CD4-positive, alpha-beta T cell (primary cell): ENCODE measurements around the gene FAM222B. TPM values are rescaled to one million over a fixed set of nuclear protein-coding genes. Genes with fewer than 3 reads are reported as not detected.

Source experiments
- ATAC-seq: fragments of 200-7000 bp; cut with Tn5 transposase; one replicate; pipeline ENCODE4 v1.10.0; 2022; ENCODE audit warnings: mild to moderate bottlenecking; ENCODE audit not compliant: poor library complexity
- CTCF ChIA-PET: fragments of 350-600 bp; sonication (Branson Sonifier 250); formaldehyde crosslinking; loops from one replicate; lab custom pipeline; 2021; ENCODE audit warnings: antibody characterized with exemption, inconsistent platforms; lab: Charles Lee
- POLR2A ChIA-PET: fragments of 350-600 bp; sonication (Branson Sonifier 250); formaldehyde crosslinking; loops from one replicate; lab custom pipeline; 2021; ENCODE audit warnings: antibody characterized with exemption, inconsistent platforms; lab: Charles Lee
- DNase-seq, 14 experiments: peaks; one replicate each; pipeline ENCODE4 v3.0.0-alpha.2; 2013 to 2020; ENCODE audit warnings: mixed read lengths in 2 of 14
- H3K27ac ChIP-seq, 2 donors: one replicate each; pipeline versions ENCODE4 v1.5.1 to v1.7.0; 2013; ENCODE audit warnings: low read length in 2 of 2, low read depth in 1 of 2, mild to moderate bottlenecking in 1 of 2
- H3K27me3 ChIP-seq, 2 experiments: 1 replicate in 1 of 2; 2 replicates in 1 of 2; pipeline versions ENCODE4 v1.6.1 to v1.7.0; 2013; ENCODE audit warnings: low read length in 2 of 2, control low read depth in 1 of 2, mild to moderate bottlenecking in 1 of 2, moderate library complexity in 1 of 2; ENCODE audit not compliant: insufficient read depth in 2 of 2, control insufficient read depth in 1 of 2
- H3K36me3 ChIP-seq: one replicate; pipeline ENCODE4 v1.6.1; 2013; ENCODE audit warnings: low read length, control low read depth; ENCODE audit not compliant: insufficient read depth
- H3K4me1 ChIP-seq: one replicate; pipeline ENCODE4 v1.6.1; 2013; ENCODE audit warnings: low read length, control low read depth; ENCODE audit not compliant: insufficient read depth
- H3K4me3 ChIP-seq: one replicate; pipeline ENCODE4 v1.5.1; 2013; ENCODE audit warnings: mild to moderate bottlenecking, low read length, moderate library complexity
- H3K9me3 ChIP-seq, 2 experiments: 1 replicate in 1 of 2; 2 replicates in 1 of 2; pipeline versions ENCODE4 v1.6.1 to v1.7.0; 2013; ENCODE audit warnings: low read length in 2 of 2, mild to moderate bottlenecking in 2 of 2, control low read depth in 1 of 2, moderate library complexity in 1 of 2; ENCODE audit not compliant: control insufficient read depth in 1 of 2, insufficient read depth in 1 of 2
- H3K27ac Mint-ChIP-seq: one replicate; pipeline ENCODE4 v1.8.0; 2020; ENCODE audit warnings: mixed read lengths
- H3K27me3 Mint-ChIP-seq: one replicate; pipeline ENCODE4 v1.8.0; 2021; ENCODE audit warnings: mixed read lengths
- H3K36me3 Mint-ChIP-seq: one replicate; pipeline ENCODE4 v1.8.0; 2021; ENCODE audit warnings: low read depth, mixed read lengths
- H3K4me1 Mint-ChIP-seq: one replicate; pipeline ENCODE4 v1.8.0; 2021; ENCODE audit warnings: low read depth, mixed read lengths
- H3K4me3 Mint-ChIP-seq: one replicate; pipeline ENCODE4 v1.8.0; 2020; ENCODE audit warnings: mild to moderate bottlenecking, mixed read lengths
- H3K9me3 Mint-ChIP-seq: one replicate; pipeline ENCODE4 v1.8.0; 2020; ENCODE audit warnings: mixed read lengths
- intact Hi-C, 2 experiments: fragments of 100-400 bp; cut with DNase I in 1 of 2; cut with micrococcal nuclease in 1 of 2; formaldehyde crosslinking; loops; one replicate each; pipeline versions ENCODE4 v1.15.1 to v1.9.0; 2023 to 2025; cut with DNase I, micrococcal nuclease
- total RNA-seq, 174 experiments: library from RNA in 2 of 174; stranded (reverse) in 2 of 174; gene quantifications; one replicate each; pipeline ENCODE4 v1.2.3 and lab custom pipeline; 2021 to 2026
- TF ChIP-seq, protein P1 (sequence below): fragments of 200-600 bp; IDR thresholded peaks from one replicate; pipeline ENCODE4 v1.8.0; 2022; ENCODE audit warnings: antibody characterized with exemption, mild to moderate bottlenecking

FAM222B gene
- total RNA-seq, 2 experiments from 2014 or later: 17.3 to 17.5 TPM

DNA sequence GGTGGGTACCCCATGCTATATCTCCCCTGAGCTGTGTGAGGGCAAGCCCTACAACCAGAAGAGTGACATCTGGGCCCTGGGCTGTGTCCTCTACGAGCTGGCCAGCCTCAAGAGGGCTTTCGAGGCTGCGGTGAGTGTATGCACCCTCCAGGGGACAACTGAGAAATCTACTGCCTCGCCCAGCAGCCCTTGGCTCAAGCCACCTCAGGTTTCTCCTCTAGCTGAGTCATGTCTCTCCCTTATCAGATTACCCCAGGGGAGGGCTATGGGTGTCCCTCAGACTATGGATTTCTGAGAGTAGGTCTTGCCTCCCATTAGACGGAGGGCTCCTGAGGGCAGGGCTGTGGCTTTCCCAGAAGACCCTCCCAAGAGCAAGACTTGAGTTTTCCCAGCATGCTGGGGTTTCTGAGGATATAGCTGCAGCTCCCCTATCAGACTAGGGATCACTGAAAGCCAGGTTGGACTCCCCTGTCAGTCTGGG, 107.3 kb downstream of the FAM222B start:
- H3K4me3 Mint-ChIP-seq: no peak overlapping the region
- no peak overlapping the region for H3K4me3 ChIP-seq
- peaks cover 12% of the 10 kb centered on the region for H3K4me1 Mint-ChIP-seq
- H3K27ac Mint-ChIP-seq: no peak overlapping the region
- DNase-seq: no peak
- no peak for ATAC-seq
- H3K4me1 ChIP-seq: peaks cover 16% of the 10 kb centered on the region
- no peaks in the 10 kb centered on the region for H3K36me3 ChIP-seq
- H3K9me3 Mint-ChIP-seq: no peaks in the 10 kb centered on the region
- TF ChIP-seq, protein P1, sequence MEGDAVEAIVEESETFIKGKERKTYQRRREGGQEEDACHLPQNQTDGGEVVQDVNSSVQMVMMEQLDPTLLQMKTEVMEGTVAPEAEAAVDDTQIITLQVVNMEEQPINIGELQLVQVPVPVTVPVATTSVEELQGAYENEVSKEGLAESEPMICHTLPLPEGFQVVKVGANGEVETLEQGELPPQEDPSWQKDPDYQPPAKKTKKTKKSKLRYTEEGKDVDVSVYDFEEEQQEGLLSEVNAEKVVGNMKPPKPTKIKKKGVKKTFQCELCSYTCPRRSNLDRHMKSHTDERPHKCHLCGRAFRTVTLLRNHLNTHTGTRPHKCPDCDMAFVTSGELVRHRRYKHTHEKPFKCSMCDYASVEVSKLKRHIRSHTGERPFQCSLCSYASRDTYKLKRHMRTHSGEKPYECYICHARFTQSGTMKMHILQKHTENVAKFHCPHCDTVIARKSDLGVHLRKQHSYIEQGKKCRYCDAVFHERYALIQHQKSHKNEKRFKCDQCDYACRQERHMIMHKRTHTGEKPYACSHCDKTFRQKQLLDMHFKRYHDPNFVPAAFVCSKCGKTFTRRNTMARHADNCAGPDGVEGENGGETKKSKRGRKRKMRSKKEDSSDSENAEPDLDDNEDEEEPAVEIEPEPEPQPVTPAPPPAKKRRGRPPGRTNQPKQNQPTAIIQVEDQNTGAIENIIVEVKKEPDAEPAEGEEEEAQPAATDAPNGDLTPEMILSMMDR: no peak
- CTCF ChIA-PET: interaction anchor here (0.9 to 2.2 kb wide), 3 partner anchors 8 to 28 kb away, joined by 3 to 7 read pairs (median 4); no protein-coding TSS in a partner anchor
- H3K27me3 ChIP-seq: no peaks in the 10 kb centered on the region
- H3K9me3 ChIP-seq: no peaks in the 10 kb centered on the region
- H3K27me3 Mint-ChIP-seq: no peaks in the 10 kb centered on the region
- H3K27ac ChIP-seq: no peak overlapping the region
- H3K36me3 Mint-ChIP-seq: peaks cover 5% of the 10 kb centered on the region
- POLR2A ChIA-PET: no interaction called here
- intact Hi-C loops: no loop called here

DNA sequence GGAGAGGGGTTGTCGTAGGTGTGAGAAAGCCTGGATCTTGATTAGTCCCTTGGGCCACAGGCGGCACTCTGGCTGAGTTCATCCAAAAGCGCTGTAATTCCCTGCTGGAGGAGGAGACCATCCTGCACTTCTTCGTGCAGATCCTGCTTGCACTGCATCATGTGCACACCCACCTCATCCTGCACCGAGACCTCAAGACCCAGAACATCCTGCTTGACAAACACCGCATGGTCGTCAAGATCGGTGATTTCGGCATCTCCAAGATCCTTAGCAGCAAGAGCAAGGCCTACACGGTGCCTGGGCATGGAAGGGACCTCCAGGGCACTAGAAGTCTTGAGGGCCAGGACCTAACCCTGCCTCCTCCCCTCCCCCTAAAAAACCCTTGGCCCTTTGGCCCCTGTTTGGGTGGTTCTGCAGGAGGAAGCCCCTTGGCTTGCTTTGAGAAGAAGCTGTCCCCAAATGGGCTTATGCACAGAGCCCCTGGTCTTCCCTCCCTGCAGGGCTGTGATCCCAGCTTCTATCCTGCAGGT, 107.8 kb downstream of the FAM222B start:
- no peaks in the 10 kb centered on the region for H3K27me3 ChIP-seq
- intact Hi-C loops: no loop called here
- no peak overlapping the region for H3K27ac ChIP-seq
- TF ChIP-seq, protein P1: no peak
- DNase-seq (peak in 1 of 14 experiments; percentile 5), ATAC-seq (no peak)
- ChIA-PET CTCF (interaction anchor here (2.2 kb wide), 1 partner anchor 15 kb away, joined by 7 read pairs; no protein-coding TSS in a partner anchor), POLR2A (no interaction called here)
- no peaks in the 10 kb centered on the region for H3K9me3 ChIP-seq
- no peaks in the 10 kb centered on the region for H3K36me3 ChIP-seq
- H3K4me3 ChIP-seq: no peak overlapping the region
- no peaks in the 10 kb centered on the region for H3K9me3 Mint-ChIP-seq
- H3K27ac Mint-ChIP-seq: no peak overlapping the region
- H3K4me1 Mint-ChIP-seq: peaks cover 15% of the 10 kb centered on the region
- H3K27me3 Mint-ChIP-seq: no peaks in the 10 kb centered on the region
- H3K4me3 Mint-ChIP-seq: no peak overlapping the region
- H3K36me3 Mint-ChIP-seq: peaks cover 5% of the 10 kb centered on the region
- H3K4me1 ChIP-seq: peaks cover 16% of the 10 kb centered on the region

DNA sequence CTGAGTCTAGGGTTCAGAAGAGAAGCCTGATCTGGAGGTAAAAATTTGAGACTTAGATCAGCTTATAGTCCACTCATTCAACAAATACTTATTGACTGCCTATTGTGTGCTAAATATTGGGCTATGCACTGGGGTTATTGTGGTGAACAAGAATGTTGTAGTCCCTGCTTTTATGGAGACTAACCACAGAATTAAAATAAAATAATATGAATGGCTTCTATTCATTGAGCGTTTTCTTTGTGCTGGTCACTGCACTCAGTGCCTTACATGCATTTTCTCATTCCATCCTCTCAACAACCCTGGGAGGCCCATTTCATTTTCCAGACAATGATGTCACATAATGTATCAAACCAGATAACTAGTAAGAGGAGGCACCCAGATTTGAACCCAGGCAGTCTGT, 109.2 kb downstream of the FAM222B start:
- H3K27ac ChIP-seq: no peak overlapping the region
- intact Hi-C loops: no loop called here
- H3K27me3 ChIP-seq: no peaks in the 10 kb centered on the region
- peaks cover 17% of the 10 kb centered on the region for H3K4me1 ChIP-seq
- no peaks in the 10 kb centered on the region for H3K9me3 Mint-ChIP-seq
- no peaks in the 10 kb centered on the region for H3K36me3 ChIP-seq
- no peak overlapping the region for H3K27ac Mint-ChIP-seq
- ChIA-PET POLR2A (no interaction called here), CTCF (interaction anchor here (1.0 to 1.1 kb wide), 2 partner anchors 17 to 30 kb away, joined by 3 read pairs; no protein-coding TSS in a partner anchor)
- no peaks in the 10 kb centered on the region for H3K9me3 ChIP-seq
- no peaks in the 10 kb centered on the region for H3K27me3 Mint-ChIP-seq
- no peak overlapping the region for H3K4me3 ChIP-seq
- no peak overlapping the region for H3K4me3 Mint-ChIP-seq
- TF ChIP-seq, protein P1: no peak
- ATAC-seq (no peak), DNase-seq (no peak)
- H3K36me3 Mint-ChIP-seq: peaks cover 8% of the 10 kb centered on the region
- H3K4me1 Mint-ChIP-seq: peaks cover 16% of the 10 kb centered on the region
